Parathyroid adenoma (tissue), 2 donors: ENCODE data around the gene CDC42EP5.

Experiments
- H2AFZ ChIP-seq: fragments of 300-600 bp; sonication (generic); one replicate; pipeline ENCODE4 v1.7.0; 2017; ENCODE audit warnings: antibody characterized with exemption, mild to moderate bottlenecking
- H3K27ac ChIP-seq: fragments of 300-600 bp; sonication (generic); one replicate; pipeline ENCODE4 v1.7.0; 2017
- H3K27me3 ChIP-seq: fragments of 300-600 bp; sonication (generic); one replicate; pipeline ENCODE4 v1.7.0; 2017; ENCODE audit warnings: low read length; ENCODE audit not compliant: control insufficient read depth, insufficient read depth
- H3K36me3 ChIP-seq: fragments of 300-600 bp; sonication (generic); one replicate; pipeline ENCODE4 v1.7.0; 2017; ENCODE audit warnings: low read length; ENCODE audit not compliant: control insufficient read depth, insufficient read depth
- H3K4me1 ChIP-seq: fragments of 300-600 bp; sonication (generic); one replicate; pipeline ENCODE4 v1.7.0; 2017; ENCODE audit warnings: control low read depth
- H3K4me2 ChIP-seq: fragments of 300-600 bp; sonication (generic); one replicate; pipeline ENCODE4 v1.7.0; 2017; ENCODE audit warnings: low read length
- H3K4me3 ChIP-seq: fragments of 300-600 bp; sonication (generic); one replicate; pipeline ENCODE4 v1.7.0; 2017; ENCODE audit warnings: low read depth, low read length
- H3K79me2 ChIP-seq: fragments of 300-600 bp; sonication (generic); one replicate; pipeline ENCODE4 v1.7.0; 2017; ENCODE audit warnings: control low read depth
- H3K9ac ChIP-seq: fragments of 300-600 bp; sonication (generic); one replicate; pipeline ENCODE4 v1.7.0; 2017; ENCODE audit warnings: mild to moderate bottlenecking
- H3K9me3 ChIP-seq: fragments of 300-600 bp; sonication (generic); one replicate; pipeline ENCODE4 v1.7.0; 2017; ENCODE audit warnings: low read length; ENCODE audit not compliant: control insufficient read depth
- TF ChIP-seq, protein P1 (sequence below): fragments of 300-600 bp; sonication (generic); IDR thresholded peaks from one replicate; pipeline ENCODE4 v1.7.0; 2017; ENCODE audit warnings: antibody characterized with exemption, mild to moderate bottlenecking
- donor health status: primary hyperparathyroidism.

The CDC42EP5 gene

DNA sequence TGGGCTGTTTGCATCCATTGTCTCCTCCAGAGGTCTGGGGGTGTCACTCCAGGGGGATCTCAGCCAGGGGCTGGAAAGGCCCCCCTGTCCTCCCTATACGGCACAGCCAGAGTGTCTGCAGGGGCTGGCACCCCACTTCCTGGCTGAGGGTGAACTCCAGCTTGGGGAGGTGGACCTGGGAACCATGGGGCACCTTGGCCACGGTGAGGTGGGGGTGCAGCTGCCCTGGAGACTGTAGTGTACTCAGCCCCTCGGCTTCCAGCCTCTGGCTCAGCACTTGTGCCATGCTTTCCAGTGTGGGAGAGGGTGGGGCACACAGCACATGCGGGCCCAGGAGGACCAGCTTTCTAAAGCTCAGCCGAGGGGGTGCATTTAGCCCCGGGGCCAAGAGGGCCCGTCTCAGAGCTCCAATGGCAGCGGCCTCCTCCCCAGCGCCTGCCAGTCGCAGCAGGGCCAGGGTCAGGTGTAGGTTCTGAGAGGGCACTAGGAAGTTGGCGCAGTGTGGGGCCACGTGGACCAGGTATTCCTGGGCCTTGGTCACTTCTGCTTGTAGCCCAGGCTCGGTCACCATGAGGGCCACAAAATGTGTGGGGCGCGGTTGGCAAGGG is 10.9 kb downstream of the CDC42EP5 start:
- H3K27ac ChIP-seq, result no peak overlapping the region
- TF ChIP-seq, protein P1, sequence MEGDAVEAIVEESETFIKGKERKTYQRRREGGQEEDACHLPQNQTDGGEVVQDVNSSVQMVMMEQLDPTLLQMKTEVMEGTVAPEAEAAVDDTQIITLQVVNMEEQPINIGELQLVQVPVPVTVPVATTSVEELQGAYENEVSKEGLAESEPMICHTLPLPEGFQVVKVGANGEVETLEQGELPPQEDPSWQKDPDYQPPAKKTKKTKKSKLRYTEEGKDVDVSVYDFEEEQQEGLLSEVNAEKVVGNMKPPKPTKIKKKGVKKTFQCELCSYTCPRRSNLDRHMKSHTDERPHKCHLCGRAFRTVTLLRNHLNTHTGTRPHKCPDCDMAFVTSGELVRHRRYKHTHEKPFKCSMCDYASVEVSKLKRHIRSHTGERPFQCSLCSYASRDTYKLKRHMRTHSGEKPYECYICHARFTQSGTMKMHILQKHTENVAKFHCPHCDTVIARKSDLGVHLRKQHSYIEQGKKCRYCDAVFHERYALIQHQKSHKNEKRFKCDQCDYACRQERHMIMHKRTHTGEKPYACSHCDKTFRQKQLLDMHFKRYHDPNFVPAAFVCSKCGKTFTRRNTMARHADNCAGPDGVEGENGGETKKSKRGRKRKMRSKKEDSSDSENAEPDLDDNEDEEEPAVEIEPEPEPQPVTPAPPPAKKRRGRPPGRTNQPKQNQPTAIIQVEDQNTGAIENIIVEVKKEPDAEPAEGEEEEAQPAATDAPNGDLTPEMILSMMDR, result no peak
- no peaks in the 10 kb centered on the region for H3K36me3 ChIP-seq
- H3K27me3 ChIP-seq, result no peaks in the 10 kb centered on the region
- H3K79me2 ChIP-seq, result peaks cover 6% of the 10 kb centered on the region
- H3K4me1 ChIP-seq, result peaks cover 4% of the 10 kb centered on the region
- H3K9ac ChIP-seq, result no peak overlapping the region
- no peak overlapping the region for H3K4me2 ChIP-seq
- no peak overlapping the region for H3K4me3 ChIP-seq
- no peaks in the 10 kb centered on the region for H3K9me3 ChIP-seq
- H2AFZ ChIP-seq, result no peak overlapping the region

DNA sequence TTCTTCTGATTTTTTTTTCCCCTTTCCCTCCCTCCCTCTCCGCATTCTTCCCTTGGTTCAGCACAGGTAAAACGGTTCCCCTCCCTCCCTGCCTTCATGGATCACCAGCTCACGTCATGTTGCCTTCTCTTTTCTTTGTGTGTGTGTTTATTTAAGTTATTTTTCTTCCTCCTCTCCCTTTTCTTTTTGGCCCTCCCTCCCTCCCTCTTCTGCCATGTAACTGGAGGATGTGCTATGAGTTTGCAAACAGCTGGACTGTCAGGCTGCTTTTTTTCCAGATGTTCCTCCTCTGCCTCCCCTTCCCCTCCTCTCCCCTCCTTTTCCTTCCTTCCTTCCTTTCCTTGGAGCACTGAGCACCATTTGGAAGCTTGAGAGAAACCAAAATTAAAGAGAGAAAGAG is 11.5 kb downstream of the CDC42EP5 start:
- no peak overlapping the region for H3K9ac ChIP-seq
- no peak overlapping the region for H3K4me2 ChIP-seq
- H3K79me2 ChIP-seq, result peaks cover 6% of the 10 kb centered on the region
- no peak overlapping the region for H3K4me3 ChIP-seq
- TF ChIP-seq, protein P1, result no peak
- no peaks in the 10 kb centered on the region for H3K27me3 ChIP-seq
- no peak overlapping the region for H3K27ac ChIP-seq
- no peaks in the 10 kb centered on the region for H3K9me3 ChIP-seq
- H2AFZ ChIP-seq, result no peak overlapping the region
- H3K4me1 ChIP-seq, result peaks cover 4% of the 10 kb centered on the region
- no peaks in the 10 kb centered on the region for H3K36me3 ChIP-seq

DNA sequence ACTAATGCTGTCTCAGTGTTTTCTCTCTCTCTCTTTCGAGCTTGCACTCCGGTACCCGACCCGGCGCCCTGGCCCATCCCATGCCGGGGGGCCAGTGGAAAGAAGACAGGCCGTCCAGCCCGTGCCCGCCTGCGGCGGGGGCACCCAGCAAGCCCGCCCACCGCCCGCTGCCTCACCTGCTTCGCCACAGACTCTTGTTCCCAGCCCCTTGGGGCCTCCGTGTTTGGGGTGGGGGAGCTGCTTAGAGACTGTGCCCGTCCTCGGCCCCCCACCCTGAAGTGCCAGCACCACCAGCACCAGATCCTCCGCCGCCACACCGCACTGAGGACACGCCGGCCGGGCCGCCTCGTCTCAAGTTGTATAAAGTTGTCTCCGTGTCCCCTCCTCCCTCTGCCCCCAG is 11.9 kb downstream of the CDC42EP5 start:
- Histone ChIP-seq H3K9ac (no peak overlapping the region), H3K4me3 (no peak overlapping the region), H3K27ac (no peak overlapping the region), H3K4me2 (no peak overlapping the region), H3K9me3 (no peaks in the 10 kb centered on the region), H3K79me2 (peaks cover 6% of the 10 kb centered on the region), H2AFZ (no peak overlapping the region), H3K27me3 (no peaks in the 10 kb centered on the region), H3K36me3 (no peaks in the 10 kb centered on the region), H3K4me1 (peaks cover 4% of the 10 kb centered on the region)
- TF ChIP-seq, protein P1, result no peak

- Histone ChIP-seq H3K4me3 (no peak overlapping the region), H3K9me3 (no peaks in the 10 kb centered on the region), H3K27ac (no peak overlapping the region), H2AFZ (no peak overlapping the region), H3K27me3 (no peaks in the 10 kb centered on the region), H3K4me1 (peaks cover 4% of the 10 kb centered on the region), H3K4me2 (no peak overlapping the region), H3K9ac (no peak overlapping the region), H3K79me2 (peaks cover 7% of the 10 kb centered on the region), H3K36me3 (no peaks in the 10 kb centered on the region)
- TF ChIP-seq, protein P1, result no peak
Observed at GRCh38 chr19:54460230-54461005, 12.7 kb downstream of the CDC42EP5 start.
